NOMO-1 treated with DMSO at 0.1 percent for 48 hours (cell line): ENCODE data around the gene TFF1.

Source experiments
- DNase-seq: peaks from one replicate; lab custom pipeline; 2025; ENCODE audit not compliant: unreplicated experiment; lab: John Stamatoyannopoulos, UW

TFF1 gene

GRCh38 chr21:42346866-42347600 is 19.3 kb downstream of the TFF1 start:
- no peak for DNase-seq

DNA sequence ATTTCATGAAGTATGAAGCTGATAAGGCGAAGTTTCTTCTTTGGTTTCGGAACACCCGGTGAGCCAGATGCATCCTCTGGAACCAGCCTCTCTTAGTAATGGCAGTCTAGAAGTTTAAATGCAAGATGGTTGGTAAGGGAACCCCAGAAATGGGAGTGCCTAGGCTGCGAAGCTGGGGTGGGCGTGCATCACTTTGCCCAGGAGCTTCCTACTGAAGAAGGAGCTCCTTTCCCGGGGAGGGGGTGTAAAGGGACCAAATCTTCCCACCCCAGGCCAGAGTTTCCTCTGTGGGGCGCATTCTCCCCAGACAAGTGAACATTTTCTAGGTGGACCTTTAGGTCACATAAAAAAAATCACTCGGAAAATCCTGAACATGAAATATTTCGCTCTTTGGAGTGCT is 19.9 kb downstream of the TFF1 start:
- no peak for DNase-seq

GRCh38 chr21:42344631-42345030 is 21.7 kb downstream of the TFF1 start:
- DNase-seq: no peak

DNA sequence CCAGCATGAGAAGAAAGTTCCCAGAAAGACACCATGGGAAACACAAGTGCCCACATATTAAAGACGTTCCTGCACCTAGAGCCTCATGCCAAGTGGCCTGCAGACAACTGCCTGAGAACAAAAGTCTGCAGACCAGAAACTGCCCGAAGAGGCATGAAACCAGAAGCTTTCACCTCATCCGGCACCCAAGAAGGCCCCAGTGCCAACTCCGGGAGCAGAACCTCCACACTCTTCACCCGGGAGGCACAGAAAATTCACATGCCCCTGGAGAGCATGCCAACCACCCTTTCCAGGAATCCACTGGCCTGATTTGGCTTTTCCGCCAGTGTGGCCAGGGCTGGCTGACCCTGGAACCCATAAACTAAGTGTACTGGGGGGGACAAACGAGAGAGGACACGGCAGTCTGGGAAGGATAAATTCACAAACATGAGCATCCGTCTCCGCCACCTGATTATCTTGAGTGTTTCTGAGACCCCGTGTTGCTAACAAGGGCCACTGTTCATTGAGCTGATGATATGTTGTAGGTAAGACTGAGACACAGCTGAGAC is 22.3 kb downstream of the TFF1 start:
- no peak for DNase-seq

GRCh38 chr21:42343556-42343955 is 22.8 kb downstream of the TFF1 start:
- DNase-seq: no peak

DNA sequence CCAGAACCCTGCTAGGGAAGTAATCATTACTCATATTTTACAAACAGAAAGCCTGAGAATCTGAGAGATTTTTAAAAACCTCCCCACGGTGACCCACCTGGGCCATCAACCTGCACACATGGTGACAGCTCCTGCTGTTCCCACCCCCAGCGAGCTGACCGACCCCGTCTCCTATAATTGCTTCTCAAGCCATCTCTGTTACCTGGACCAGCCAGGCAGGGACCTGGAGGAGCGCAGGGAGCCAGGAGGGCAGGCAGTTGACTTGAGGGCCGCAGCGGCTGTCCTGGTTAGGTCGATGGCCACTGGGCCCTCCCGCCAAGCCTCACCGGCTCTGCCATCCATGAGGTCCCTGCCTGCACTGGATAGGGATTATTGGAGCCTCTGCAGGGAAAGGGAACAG is 23.2 kb downstream of the TFF1 start:
- DNase-seq: no peak

DNA sequence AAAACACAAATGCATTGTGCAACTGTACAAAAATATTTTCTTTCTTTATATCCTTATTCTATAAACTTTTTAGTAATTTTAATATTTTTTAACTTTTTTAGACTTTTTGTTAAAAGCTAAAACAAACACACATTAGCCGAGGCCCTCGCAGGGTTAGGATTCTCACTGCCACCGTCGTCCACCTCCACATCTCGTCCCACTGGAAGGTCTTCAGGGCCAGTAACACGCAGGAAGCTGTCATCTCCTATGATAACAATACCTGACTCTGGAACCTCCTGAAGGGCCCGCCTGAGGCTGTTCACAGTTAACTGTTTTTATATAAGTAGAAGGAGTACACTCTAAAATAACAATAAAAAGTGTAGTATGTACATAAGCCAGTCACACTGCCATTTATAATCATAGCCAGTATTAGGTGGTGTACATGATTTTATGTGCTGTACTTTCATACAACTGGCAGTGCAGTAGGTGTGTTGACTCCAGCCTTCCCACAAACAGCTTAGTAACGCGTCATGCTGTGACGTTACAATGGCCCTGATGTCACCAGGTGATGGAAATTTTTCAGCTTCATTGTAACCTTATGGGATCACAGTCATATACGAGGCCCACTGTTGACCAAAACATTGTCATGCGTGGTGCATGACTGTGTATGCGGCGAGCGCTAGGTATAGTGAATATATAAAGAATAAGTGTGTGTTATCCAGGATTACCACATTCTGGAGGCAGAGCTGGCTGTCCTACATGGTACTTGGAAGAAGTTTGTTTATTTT is 24.4 kb downstream of the TFF1 start:
- no peak for DNase-seq

GRCh38 chr21:42340187-42341050 is 25.9 kb downstream of the TFF1 start:
- no peak for DNase-seq

DNA sequence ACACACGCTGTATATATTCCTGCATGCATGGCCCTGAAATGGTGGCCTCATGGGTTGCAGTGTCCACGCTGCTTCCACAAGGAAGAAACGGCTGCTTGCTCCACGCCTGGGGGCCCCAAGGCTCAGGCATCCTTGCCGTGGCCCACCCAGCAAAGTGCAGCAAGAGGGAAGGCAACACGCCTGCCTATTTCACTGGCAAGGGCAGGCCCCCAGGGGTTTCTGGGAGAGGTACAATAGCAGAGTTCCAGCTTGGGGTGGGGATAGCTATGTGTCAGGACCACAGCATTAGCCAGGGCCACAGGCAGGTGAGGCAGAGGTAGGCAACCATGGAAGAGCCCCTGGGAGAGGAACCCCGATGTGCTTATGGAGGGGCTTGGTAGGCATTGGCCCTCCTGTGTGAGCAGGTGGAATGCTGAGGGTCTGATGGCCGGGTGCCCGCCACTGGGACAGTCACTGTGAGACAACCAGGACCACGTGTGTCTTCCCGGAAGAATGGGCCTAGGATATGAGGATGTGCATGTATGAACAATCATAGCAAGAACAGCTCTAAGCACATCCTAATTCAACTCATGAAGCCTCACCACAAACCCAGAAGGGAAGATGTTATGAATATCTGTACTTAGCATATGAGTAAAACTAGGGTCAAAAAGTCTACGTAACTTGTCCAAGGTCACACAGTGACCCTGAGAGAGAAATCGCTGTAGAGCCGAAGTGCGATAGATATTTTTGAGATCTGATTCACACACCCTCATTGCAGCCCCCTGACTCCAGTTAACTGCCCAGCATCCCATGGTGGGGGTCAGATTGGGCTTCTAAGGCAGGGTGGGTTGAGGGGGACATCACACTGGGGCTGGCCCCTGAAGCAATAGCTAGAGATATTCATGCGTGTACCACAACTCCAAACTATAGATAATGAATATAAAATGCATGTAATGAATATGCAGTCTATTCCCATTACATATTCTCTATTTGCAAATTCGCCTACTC is 27.3 kb downstream of the TFF1 start:
- no peak for DNase-seq

DNA sequence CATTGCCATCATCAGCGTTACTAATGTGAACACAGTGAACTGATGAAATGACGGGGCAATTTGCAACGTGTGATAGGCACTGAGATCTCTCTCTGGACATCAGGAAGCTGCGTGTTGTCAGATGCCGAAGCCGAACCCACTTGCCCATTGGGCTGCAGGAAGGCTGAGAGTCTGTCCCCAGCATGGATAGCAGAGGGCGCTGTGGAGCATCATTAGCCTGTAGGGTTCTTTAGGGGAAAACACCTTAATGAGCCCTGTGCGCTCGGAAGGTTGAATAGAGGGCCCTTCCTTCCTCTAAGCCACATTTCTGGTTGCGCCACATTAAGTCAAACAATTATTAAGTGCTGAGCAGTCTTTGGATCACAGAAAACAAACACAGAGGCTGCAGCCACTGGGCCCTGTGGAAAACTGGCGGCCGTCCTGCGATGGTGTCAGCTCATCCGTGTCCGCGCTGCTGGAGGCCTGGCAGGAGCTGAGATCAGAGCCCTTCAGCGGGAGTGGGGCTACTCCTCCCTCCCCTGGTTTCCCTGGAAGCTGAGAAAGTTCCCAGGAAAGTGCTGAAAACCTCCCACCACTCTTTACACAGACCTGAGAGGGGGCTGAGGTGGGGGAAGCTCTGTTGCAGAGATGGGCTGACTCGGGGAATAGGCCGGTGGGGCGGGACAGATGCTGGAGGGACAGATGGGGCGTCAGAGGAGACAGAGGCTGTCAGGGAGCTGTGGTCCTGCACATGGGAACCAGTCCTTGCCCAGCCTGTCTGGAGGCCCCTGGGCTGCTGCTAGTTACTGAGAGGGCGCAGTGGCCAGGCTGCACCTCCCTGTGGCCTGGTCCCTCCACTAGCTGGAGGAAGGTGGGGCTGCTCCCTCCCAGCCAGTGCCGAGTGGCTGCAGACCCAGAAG is 28.3 kb downstream of the TFF1 start:
- DNase-seq: peak; percentile 51

- no peak for DNase-seq
Measured at GRCh38 chr21:42337276-42337675, 29.1 kb downstream of the TFF1 start.

DNA sequence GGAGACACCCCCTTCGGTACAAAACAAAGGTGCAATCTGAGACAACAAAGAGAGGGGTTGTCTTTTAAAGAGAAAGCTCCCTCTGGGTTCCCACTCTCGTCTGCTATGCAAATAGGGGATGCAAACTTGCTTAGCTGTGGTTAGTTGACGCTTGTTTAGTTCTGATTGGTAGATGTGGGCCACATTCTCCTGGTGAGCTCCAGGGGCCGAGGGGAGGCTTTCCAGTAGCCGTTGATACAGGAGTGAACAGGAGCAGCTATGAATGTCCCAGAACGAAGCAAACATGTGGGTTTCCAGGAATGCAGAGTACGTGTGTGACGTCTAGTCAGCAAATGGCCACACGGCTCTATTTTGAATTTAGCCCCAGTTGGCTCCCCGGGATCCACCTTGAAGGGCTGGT is 30.3 kb downstream of the TFF1 start:
- DNase-seq: no peak

GRCh38 chr21:42332557-42333317 is 33.6 kb downstream of the TFF1 start:
- DNase-seq: no peak

DNA sequence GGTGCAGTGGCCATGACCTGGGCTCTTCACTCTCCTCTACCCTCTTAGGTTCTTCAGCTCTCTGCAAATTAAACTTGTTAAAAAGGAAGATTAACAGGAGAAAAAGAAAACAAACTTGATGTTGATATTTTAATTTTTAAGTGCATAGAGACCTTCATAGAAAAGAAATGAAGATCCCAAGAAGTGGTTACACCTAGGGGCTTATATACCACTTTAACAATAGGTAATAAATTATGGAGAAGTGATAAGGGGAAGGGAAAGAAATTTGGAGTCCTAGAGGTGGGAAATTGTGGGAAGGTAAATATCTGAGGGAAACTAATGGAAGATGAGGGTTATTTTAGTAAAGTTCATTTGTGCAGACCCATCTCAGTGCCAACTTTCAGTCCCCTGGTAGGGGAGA is 34.7 kb downstream of the TFF1 start:
- no peak for DNase-seq

DNA sequence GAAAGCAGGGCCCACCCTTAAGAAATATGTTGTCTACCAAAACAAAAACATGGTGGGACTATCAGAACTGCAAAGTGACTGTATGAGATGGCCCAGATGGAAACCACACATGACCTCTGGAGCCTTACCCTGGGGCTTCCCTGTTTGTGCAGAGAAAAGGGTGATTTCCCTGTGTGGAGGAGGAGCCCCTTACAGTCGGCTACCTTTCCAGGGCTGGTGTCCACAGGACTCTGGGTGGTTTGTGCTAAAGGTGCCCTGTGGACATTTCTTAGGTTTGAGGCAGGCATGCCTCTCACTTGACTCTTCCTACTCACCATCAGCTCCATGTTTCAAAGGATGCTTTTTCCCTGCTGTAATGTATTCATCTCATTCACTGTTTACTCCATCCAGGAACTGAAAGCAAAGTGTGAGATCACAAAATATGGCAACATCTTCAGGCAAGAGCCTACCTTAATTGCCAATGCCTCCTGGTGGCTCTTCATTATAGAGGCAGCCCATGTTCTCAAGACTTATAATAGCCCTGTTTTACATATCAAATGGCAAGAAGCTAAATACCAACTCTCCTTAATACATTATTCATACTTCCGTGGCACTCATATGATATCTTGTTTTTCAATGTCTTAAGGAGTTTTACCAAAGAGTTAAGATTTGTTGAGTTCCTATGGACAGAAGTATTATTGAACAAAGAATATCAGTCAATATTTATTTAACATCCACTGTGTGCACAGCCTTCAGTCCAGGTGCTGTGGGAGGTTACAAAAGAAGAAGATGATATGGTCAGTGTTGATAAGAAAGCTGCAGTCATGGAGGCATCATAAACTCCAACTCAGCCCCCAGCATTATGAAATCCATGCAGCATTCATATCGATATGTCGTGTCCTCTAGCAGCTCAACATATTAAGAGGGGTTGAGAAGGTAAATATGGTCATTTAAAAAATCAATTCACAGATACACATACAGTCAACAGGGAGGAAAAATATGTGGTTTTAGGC is 35.7 kb downstream of the TFF1 start:
- DNase-seq: no peak

DNA sequence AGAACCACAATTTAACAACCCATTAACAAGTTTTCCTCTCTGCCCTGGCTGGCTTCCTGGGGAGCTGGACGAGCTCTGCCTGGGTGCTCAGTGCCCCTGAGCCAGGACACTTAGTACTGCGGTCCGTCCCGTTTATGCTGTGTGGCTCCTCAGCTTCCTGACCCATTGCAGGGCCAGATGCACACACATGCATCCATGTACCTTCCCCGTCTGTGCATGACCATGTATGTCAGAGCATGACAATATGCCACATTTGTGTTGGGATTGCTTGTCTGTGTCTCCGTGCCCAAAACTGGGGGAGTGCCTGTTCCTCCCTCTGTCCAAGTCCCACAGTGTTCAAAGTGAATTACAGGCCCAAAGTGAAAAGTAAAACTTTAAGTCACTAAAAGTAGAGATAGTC is 41.4 kb downstream of the TFF1 start:
- no peak for DNase-seq

DNA sequence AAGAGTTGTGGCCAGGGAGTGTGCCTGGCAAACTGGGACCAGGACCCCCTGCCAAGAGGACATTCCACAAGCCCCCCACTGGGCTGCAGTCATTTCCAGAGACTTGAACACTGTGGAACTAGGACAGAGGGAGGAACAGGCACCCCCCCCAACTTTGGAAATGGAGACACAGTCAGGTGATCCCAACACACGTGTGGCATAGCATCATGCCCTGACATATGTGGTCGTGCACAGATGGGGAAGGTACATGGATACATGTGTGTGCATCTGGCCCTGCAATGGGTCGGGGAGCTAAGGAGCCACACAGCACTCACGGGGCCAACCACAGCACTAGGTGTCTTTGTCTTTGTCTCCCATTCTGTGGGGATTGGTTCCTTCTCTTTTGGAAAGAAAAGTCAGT is 44.5 kb downstream of the TFF1 start:
- no peak for DNase-seq
